Hypothalamus (tissue), 51 donors: Measurements from ENCODE around the gene APOBEC3F.
"Not testable (repeated sequence)": the region's sequence is repeated elsewhere in the genome, so short reads cannot be mapped to it uniquely, and the experiment has no call there.

Experiments
- DNase-seq, 51 donors: peaks; one replicate each; lab custom pipeline; 2025; lab: John Stamatoyannopoulos, UW

Gene APOBEC3F

DNA sequence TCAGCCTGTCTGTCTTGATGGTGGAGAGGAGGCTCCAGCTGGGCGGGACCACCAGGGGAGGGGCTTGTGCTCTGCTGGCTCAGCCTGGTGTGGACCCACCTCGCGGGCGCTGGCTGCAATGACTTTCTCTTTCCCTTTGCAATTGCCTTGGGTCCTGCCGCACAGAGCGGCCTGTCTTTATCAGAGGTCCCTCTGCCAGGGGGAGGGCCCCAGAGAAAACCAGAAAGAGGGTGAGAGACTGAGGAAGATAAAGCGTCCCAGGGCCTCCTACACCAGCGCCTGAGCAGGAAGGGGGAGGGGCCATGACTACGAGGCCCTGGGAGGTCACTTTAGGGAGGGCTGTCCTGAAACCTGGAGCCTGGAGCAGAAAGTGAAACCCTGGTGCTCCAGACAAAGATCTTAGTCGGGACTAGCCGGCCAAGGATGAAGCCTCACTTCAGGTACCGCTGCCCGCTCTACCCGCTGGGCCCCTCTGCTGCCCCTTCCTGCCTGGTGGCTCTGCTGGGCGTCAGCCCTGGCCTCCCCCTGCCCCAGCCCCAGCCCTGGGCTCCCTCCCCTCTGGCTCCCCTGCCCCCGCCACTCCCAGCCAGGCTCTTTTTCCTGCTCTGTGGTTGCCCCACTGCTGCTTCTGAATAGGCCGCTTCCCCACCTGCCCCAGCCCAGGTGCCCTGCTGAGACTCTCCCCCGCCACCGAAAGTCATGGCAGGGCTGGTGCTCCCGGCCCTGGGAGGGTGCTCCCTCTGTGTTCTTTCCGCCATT, at the start of gene APOBEC3F:
APOBEC3F (plus strand) TSS at position 327 of the 759 bp plus-strand sequence; CDS start at position 424, 97 bp downstream.
- DNase-seq: peak in 3 of 51 donors; percentile 5 to 24 (median 16)

DNA sequence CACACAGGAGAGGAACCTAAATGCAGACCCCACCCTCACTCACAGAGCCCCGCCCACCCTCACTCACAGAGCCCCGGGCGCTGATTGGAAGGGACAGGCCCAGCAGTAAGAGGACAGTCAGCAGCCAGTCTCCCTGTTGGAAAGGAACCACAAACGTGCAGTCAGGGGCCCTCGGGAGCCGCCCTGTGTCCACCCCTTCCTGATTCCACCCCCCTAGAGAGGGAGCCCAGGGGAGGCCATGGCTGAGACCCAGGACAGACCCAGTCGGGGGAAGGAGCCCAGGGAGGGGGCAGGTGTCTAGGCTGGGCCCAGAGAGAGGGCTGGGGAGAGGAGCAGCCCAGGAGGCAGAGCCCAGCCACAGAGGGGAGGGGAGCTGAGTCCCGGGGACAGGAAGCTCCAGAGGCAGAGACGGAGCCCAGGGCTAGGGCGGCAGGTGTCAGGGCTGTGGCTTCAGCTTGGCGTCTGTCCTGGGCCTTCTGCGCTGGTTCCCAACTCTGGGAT, 47.7 kb upstream of the APOBEC3F start:
- not testable (repeated sequence) for DNase-seq

DNA sequence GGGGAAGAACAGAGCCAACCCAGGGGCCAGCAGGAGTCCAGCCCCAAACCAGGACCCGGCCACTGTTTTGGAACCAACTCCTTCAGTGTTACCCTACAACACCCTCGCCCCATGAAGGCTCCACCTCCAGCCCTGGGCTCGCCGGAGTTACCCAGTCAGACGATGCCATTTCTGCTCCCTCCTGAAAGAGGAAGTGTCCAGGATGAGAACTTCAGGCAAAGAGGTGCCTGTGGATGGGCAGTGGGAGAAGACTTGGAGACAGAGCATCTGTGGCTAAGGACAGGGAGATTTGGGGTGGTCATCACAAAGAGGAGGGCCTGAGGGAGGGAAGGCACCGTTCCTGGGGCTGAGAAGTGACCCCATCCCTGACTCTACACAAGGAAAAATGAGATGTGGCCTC, 44.6 kb upstream of the APOBEC3F start:
- DNase-seq: no peak

DNA sequence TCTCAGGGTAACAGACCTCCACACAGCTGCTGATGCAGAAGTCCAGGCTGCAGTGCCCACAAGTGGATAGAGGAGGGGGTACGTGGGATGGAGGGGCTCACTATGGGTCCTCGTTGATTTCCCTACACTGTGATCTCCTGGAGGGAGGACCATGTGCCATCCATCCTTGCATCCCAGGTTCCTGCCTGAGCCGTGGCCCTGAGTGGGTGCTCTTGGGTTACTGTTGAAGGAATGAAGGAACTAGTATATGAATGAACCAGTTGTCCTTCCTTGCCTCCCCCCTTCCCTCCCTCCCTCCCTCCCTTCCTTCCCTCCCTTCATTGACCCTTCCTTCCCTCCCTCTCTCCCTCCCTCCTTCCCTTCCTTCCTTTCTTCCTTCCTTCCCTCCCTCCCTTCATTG, 43.1 kb upstream of the APOBEC3F start:
- no peak for DNase-seq

DNA sequence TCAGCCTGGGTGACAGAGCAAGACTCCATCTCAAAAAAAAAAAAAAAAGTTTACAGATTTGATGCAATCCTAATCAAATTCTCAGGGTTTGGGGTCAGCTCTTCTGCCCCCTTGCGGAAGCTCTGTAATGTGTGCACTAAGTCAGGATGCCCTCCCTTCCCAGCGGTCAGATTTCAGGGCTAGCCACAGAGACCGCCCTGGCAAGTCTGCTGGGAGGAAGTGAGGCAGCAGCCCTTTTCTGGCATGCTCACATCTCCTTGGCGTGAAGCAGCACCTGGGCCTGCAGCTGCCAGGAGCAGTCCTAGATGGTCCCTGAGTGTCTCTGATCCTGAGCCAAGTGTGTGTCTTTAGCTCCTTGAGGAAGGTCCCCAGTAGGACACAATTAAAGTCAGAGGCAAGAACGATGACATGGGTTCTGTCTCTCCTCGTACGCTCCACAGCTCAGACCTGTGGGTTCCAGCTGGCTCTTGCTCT, 37.5 kb upstream of the APOBEC3F start:
- peak in 32 of 51 donors; percentile 5 to 57 (median 31) for DNase-seq

DNA sequence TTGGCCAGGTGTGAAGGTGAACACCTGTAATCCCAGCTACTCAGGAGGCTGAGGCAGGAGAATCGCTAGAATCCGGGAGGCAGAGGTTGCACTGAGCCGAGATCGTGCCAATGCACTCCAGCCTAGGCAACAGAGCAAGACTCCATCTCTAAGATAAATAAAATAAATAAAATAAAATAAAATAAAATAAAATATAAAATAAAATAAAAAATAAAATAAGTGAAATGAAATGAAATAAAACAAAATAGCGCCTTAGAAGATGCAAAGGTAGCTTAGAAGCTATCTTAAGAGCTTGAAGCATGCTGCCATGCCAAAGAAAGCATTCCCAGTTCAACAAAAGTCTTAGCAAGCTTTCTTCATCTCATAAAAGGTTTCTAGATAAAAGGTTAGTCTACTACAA, 33.5 kb upstream of the APOBEC3F start:
- no peak for DNase-seq

DNA sequence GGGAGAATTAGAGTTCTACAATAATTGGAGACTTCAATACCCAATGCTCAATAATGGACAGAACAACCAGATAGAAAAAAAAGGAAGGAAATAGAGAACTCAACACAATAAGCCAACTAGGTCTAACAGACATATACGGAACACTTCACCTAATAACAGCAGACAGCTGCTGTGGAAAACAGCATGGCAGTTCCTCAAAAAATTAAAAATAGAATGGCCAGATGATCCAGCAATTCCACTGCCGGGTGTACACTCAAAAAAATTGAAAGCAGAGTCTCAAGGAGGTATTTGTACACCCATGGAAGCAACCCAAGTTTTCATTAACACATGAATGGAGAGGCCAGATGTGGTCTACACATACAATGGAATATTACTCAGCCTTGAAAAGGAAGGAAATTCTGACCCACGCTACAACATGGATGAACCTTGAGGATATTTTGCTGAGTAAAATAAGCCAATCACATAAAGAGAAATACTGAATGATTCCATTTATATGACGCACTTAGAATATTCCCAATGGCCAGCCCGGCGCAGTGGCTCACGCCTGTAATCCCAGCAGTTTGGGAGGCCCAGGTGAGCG, 32.3 kb upstream of the APOBEC3F start:
- not testable (repeated sequence) for DNase-seq

DNA sequence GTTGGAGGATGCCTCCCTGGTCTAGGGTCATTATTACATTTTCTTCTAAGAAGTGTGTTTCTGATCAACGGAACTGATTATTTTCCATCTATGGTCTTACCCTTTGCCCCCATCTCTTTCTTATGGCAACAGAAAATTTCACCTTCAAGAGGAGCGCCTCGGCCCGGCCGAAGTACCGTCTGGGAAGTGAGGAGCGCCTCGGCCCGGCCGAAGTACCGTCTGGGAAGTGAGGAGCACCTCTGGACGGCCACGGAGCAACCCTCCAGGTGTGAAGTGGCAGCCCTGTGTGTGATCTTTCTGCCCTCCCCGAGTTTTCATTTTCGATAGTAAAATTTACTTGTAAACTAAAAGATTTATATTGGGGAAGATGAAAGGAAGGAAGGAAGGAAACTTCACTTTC, 29.7 kb upstream of the APOBEC3F start:
- DNase-seq: no peak

DNA sequence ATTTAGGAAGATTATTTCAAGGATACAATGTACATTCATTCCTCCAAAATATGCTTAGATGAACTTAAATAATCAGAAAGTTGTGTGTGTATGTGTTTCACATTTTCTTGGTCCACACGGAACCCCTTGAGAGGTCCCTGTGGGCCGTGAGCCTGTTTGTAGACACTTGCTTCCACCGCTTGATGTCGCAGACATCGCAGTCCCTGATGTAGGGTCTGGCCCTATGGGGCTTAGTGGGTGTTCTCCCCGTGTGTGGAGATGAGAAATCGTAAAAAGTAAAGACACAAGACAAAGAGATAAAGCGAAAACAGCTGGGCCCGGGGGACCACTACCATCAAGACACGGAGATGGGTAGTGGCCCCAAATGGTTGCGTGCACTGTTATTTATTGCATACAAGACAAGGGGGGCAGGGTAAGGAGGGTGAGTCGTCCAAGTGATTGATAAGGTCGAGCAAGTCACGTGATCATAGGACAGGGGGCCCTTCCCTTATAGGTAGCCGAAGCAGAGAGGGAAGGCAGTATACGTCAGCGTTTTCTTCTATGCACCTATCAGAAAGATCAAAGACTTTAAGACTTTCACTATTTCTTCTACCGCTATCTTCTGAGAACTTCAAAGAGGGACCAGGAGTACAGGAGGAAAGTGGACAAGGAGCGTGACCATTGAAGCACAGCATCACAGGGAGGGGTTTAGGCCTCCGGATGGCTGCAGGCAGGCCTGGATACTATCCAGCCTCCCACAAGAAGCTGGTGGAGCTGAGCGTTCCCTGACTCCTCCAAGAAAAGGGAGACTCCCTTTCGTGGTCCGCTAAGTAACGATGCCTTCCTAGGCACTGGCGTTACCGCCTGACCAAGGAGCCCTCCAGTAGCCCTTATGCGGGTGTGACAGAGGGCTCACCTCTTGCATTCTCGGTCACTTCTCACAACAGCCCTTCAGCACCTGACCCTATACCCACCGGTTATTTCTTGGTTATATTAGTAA, 27.8 kb upstream of the APOBEC3F start:
- no peak for DNase-seq

DNA sequence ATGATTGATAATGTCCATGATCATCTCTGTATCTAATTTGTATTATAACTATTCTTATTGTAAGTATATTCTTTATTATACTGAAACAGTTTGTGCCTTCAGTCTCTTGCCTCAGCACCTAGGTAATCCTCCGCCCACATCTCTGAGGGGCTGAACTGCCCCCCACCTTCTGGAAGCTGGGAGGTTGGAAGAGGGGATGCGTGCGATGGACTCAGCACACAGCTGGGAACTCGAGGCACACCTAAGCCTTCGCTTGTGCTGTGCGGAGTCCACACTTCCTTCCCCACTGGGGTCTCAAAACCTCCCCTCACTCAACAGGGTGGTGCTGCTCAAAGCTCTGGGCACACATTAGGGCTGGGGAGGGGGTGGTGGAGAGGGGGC, 27.1 kb upstream of the APOBEC3F start:
- DNase-seq: not testable (repeated sequence)

DNA sequence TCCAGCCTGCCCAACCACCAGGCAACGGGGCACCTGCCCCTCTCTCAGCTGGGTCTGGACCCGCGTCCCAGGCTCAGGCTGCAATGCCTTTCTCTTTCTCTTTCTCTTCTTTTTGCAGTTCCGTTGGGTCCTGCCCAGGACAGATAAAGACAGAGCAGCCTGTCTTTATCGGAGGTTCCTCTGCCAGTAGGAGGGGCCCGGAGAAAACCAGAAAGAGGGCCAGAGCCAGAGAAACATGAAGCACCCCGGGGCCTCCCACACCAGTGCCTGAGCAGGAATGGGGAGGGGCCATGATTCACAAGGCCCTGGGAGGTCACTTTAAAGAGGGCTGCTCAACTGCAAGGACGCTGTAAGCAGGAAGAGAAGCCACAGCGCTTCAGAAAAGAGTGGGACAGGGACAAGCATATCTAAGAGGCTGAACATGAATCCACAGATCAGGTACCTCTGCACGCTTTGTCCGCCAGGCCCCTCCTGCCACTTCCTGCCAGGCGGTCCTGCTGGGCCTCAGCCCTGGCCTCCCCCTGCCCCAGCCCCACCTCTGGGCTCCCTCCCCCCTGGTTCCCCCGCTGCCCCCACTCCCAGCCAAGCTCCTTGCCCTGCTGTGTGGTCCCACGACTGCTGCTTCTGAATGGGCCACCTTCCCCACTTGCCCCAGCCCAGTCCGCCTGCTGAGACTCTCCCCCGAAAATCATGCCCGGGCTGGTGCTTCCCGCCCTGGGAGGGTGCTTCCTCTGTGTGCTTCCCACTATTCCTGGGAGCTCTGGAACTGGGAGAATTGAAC, 26.5 kb upstream of the APOBEC3F start, which contains the start of gene APOBEC3C:
APOBEC3C (plus strand) TSS at position 316 of the 781 bp plus-strand sequence; CDS start at position 422, 106 bp downstream.
- peak in 26 of 51 donors; percentile 5 to 58 (median 22) for DNase-seq

DNA sequence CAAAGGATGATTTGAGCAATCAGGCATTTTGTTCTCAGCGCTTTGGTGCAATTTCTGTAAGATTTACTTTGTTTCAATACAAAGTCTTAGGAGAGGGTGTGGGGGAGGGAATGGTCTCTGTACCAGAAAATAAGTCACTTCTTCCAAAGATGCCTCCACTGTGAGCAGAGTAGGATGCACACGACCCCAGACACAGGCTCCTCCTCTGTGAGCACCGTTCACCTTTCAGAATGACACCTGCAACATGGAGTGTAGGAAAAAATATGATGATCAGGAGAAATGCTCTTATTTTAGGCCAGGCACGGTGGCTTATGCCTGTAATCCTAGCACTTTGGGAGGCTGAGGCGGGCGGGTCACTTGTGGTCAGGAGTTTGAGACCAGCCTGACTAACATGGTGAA, 25.9 kb upstream of the APOBEC3F start:
- DNase-seq: not testable (repeated sequence)

DNA sequence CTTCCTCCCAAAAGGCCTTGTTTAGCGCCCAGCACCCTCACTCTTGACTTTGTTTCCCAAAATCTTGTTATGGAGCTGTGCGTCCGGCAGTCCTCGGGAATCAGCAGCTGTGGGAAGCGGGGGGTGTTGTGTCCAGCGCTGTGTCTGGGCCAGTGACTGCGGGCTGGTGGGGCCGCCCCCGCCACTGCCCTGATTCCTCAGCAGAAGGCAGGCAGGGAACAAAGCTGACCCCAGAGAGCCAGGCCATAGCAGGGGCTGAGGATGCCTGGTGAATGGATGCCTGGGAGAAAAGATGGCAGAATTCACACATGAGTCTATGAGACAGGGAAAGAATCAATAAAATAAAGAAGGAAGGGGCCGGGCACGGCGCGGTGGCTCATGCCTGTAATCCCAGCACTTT, 24.1 kb upstream of the APOBEC3F start:
- DNase-seq: no peak

DNA sequence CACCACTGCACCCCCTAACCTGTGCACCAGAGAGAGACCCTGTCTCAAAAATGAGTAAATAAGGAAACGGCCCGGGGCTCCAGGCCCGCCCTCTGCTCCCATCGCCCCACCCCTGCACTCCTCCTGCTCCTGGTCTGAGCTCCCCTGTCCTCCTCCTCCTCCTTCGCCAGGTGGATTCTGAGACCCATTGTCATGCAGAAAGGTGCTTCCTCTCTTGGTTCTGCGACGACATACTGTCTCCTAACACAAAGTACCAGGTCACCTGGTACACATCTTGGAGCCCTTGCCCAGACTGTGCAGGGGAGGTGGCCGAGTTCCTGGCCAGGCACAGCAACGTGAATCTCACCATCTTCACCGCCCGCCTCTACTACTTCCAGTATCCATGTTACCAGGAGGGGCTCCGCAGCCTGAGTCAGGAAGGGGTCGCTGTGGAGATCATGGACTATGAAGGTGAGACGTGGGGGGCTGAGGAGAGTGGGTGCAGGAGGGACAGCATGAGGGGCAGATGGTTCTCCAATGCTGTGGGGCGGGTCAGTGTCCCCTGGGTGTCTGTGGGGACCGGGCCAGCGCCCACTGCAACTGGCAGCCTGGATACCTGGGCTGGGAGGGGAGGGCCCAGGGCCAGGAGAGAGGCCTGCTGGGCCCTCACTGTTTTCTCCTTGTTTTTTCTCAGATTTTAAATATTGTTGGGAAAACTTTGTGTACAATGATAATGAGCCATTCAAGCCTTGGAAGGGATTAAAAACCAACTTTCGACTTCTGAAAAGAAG, 22.9 kb upstream of the APOBEC3F start:
- DNase-seq: no peak

DNA sequence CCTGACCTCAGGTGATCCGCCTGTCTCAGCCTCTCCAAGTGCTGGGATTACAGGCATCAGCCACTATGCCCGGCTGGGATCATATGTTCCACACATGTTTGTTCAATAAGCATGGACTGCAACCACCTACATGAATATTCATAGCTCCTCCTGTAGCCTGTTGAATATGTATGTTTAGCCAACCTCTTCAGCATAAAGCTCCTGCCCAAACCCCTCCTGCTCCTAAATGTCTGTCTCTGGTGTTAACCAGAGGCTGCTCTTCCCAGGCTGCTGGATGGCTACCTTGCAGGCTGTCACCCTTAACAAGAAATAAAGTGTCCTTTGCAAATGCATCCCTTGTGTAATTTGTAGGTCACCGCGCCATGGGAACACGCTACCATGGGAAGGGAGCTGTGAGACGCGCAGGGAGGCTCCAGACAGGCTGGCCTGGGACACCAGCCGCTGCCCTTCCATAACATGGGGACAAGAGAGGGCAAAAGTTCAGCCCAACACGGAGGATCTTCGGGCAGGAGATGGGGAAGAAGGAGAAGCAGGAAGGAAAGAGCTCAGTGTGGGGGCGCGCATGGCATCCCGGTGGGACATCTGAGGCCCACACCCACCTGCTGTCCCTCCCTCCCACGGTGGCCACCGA, 20.5 kb upstream of the APOBEC3F start:
- not testable (repeated sequence) for DNase-seq

DNA sequence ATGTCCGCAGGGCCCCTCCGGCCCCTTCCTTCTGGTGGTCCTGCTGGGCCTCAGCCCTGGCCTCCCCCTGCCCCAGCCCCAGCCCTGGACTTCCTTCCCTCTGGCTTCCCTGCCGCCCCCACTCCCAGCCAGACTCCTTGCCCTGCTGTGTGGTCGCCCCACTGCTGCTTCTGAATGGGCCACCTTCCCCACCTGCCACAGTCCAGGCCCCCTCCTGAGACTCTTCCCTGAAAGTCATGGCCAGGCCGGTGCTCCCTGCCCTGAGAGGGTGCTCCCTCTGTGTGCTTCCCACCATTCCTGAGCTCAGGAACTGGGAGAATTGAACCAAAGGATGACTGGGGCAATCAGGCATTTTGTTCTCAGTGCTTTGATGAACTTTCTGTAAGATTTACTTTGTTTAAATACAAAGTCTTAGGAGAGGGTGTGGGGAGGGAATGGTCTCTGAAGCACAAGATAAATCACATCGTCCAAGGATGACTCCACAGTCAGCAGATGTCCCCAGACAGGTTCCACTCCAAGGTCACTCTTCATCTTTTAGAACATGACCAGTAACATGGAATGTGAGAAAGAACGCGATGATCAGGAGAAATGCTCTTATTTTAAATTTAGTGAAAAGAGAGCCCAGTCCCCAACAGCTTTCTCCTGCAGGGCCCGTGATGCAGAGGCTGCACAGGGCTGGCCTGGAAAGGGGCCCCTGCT, 19.0 kb upstream of the APOBEC3F start:
- DNase-seq: peak in 2 of 51 donors; percentile 2 to 7

DNA sequence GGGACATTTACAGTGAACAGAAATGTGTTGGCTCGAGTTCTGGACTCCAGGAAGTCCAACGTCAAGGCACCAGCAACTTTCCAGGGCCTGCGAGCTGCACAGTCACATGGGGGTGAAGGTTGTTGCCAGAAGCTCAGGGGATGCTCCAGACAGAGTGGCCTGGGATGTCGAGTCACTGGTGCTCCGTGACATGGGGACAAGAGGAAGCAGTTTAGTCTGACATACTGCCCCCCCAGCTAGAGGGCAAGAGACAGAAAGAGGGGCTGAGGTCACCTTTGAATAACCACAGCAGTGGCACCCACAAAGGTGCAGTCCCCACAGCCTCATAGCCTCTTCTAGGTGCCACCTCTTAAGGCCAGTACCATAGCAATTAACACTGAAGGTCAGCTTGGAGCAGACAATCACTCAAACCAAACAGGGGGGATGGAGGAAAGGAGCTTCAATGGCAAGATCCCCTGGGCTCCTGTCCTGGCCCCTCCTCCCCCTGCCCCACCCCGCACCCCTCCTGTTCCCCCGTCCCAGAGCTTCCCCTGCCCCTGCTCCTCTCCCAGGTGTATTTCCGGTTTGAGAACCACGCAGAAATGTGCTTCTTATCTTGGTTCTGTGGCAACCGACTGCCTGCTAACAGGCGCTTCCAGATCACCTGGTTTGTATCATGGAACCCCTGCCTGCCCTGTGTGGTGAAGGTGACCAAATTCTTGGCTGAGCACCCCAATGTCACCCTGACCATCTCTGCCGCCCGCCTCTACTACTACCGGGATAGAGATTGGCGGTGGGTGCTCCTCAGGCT, 15.9 kb upstream of the APOBEC3F start:
- no peak for DNase-seq
